Neural cell (in vitro differentiated cells): Measurements from ENCODE around the gene RNF217.

ENCODE experiments used
- CTCF ChIP-seq: fragments of 450-650 bp; IDR thresholded peaks from 2 replicates; pipeline ENCODE4 v1.5.1; 2014; ENCODE audit warnings: antibody characterized with exemption, mild to moderate bottlenecking, moderate library complexity; ENCODE audit not compliant: poor library complexity, severe bottlenecking
- EZH2 ChIP-seq: fragments of 200-600, 300-800 bp; shearing (Covaris generic), sonication (generic); IDR thresholded peaks from 2 replicates; pipeline ENCODE4 v1.6.1; 2014; ENCODE audit warnings: antibody characterized with exemption, low read length, borderline replicate concordance, mild to moderate bottlenecking; ENCODE audit not compliant: insufficient read depth, poor library complexity, severe bottlenecking
- POLR2AphosphoS5 ChIP-seq: IDR thresholded peaks from 2 replicates; pipeline ENCODE4 v1.6.1; 2012
- RAD21 ChIP-seq: fragments of 450-650 bp; conservative IDR thresholded peaks from 2 replicates; pipeline ENCODE4 v1.6.1; 2014; ENCODE audit warnings: antibody characterized with exemption, mild to moderate bottlenecking, moderate library complexity
- REST ChIP-seq: IDR thresholded peaks from 2 replicates; pipeline ENCODE4 v1.6.1; 2012; ENCODE audit warnings: borderline replicate concordance
- SMC3 ChIP-seq: fragments of 450-650 bp; conservative IDR thresholded peaks from 2 replicates; pipeline ENCODE4 v1.6.1; 2014; ENCODE audit warnings: antibody characterized with exemption, mild to moderate bottlenecking, moderate library complexity; ENCODE audit not compliant: poor library complexity

GRCh38 chr6:124970763-124971162 is 8.5 kb downstream of the RNF217 start:
- TF ChIP-seq CTCF: no peak
- TF ChIP-seq RAD21: no peak
- TF ChIP-seq POLR2AphosphoS5: no peak
- no peak for TF ChIP-seq EZH2
- TF ChIP-seq REST: no peak
- TF ChIP-seq SMC3: no peak
